GM19035 (cell line): ENCODE measurements around the gene ETV7.

ENCODE experiments used
- ATAC-seq: cut with Tn5 transposase; IDR thresholded peaks from one replicate; pipeline ENCODE4 v1.9.1; 2021; ENCODE audit not compliant: unreplicated experiment

Gene ETV7

DNA sequence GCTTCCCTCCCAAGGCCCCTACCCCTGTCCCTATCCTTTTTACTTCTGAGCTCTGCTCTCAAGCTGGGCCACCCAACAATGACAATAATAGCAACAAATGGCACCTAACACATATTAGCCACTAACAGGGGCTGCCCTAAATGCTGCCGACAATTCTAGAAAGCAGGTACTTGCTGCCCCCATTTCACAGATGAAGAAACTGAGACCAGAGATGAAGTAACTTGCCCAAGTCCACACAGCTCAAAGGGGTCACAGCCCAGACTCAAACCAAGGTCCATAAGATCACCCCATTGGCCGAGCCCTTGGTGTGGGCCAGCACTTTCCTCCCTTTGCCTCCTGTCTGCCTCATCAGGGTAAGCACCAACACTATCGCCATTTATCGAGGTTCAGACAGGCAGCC is 62.8 kb downstream of the ETV7 start:
- no peak for ATAC-seq

DNA sequence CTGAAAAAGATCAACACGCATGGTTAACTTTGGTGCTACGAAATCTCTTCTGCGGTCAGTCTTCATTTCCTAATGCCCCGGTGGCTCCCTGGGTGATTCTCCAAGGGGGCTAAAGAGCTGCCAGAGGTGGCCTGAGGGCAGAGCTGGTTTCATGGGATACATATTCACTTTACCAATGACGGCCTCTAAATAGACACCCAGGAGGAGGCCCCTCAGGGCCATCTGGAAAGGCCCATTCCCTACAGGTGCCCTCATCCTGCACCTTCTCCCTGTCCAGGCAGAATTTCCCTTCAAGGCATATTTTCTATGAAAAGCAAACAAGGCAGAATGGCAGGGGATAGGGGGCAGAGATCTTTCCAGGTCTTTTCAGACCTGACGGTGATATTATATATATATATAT is 63.3 kb downstream of the ETV7 start:
- ATAC-seq, result no peak

DNA sequence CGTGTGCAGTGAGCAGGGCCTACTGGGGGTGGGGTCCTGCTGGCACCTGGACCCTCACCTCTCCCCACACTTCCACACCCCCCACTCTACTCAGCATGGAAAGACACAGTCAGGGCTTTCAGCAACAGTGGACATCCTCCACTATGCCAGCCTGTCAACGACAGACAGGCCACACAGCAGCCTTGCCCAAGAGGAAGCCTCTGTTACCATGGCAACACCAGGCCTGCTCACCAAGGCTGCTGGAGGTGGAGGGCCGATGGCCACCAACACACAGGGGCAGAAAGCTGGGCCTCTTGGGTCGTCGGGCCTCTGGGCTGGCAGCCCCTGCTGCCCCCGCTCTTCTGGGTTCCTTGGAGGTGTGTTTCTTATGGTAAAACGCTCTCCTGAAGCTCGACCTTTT is 64.4 kb downstream of the ETV7 start:
- no peak for ATAC-seq

DNA sequence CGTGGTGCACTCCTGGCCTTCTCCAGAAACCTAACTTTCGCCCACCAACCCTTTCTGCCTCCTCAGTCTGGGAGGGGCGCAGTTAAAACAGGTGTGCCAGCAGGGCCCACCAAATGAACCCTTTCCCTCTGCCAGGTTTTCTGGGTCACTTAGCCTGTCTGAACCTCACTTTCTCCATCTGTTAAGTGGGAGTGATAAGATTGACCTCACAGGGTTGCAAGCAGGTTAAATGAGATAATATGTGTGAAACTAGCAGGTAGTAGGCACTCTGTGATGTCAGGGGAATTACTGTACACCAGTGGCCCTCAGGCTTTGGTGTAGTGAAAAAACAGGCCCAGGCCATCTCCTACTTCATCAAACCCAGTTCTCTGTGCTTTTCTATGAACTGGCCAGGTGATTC is 64.9 kb downstream of the ETV7 start:
- ATAC-seq, result no peak

DNA sequence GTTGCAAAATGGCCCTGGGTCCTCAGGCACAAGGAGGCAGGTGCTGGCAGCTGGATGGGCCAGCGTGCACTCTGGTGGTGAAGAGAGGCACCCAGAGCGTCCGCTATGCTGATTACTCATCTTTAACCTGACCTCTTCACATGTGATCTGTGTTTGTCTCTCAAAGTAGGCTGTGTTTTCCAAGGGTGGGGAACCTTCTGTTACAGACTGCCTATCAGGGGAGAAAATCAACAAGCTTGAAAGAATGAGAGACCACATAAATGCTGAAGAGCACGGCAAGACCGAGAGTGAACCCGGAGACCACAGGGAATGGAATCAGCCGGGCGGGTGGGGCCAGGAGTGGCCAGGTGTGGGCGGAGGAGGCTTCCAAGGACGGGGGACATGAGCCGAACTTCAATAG is 67.0 kb downstream of the ETV7 start:
- no peak for ATAC-seq

DNA sequence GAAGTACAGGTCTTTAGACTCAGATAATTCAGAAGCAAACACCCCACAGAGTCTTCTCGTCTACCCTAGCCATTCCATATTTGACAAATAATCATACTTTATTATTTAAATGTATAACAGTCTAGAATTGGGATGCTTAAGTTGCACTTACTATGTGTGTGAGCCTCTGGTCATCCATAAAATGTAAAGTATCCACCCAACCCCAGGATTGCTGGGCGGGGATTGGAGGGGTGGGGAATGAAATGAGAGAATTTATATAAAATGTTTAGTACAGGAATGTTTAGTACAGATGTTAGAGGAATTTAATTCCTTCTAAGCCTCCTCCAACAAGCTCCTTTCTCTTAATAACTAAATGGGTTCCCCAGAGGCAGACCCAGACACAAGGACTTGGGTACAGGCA is 67.6 kb downstream of the ETV7 start:
- no peak for ATAC-seq

DNA sequence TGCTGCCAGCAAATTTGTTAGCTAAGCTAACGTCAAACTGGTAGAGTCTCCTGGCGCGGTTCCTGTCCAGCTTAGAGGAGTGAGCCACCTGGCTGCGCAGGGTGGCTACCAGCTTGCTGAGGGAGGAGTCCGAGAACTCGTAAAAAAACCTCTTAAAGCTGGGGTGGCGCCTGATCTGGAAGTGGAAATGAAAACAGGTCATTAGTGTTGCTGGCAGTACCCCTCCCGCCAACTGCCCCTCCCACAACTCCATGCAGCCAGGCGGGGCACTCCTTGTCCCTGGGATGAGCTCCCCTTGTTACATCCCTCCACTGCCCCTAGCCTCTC is 68.1 kb downstream of the ETV7 start:
- ATAC-seq, result no peak

DNA sequence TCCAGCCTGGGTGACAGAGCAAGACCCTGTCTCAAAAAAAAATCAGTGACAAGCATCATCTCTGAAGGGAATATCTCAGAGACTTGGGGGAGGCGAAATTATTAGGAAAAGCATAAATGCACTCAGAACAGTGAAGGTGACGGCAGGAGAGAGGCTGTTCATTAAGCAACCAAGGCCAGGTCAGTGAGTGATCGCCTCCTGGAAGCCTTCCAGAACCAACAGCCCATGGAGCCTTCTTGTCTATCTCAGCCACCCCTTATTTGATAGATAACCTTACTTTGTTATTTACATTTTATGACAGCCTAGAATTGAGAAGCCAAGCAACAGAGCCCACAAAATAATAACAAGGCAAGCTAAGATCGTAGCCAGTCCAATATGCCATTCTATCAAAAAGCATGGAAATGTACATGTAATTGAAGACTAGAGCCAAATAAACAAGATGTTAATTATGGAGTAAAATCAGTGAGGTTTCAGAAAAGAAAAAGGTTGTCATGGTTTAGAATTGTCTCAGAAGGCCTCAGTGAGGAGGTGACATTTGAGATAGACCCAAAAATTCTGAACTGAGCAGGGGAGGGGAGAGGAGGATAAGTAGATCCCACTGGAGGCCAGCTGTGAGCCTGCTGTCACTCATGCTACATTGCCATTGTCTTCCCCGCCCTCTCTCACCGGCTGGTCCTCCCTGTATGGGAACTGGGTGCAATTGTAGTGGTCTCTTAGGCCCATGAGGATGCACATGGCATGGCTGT is 68.6 kb downstream of the ETV7 start:
- ATAC-seq, result no peak

DNA sequence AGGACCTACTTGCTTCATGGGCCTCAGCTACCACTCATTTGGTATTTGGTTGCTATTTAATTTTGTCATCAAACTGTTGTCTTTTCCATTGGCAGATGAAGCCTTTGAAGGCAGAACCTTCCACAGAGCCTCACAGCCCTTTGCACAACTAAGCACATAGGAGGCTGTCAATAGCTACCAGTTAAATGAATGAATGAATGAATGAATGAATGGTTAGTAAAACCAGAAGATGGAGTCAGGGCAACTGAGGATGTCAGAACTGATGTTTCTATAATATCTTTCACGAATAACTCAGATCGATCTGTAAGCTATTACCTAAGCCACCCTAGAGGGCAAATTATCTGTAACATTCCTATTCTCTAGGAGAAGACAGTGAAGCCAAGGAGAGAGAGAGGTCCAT is 69.8 kb downstream of the ETV7 start:
- ATAC-seq, result no peak
